CD4-positive, alpha-beta T cell treated with Interleukin-2 at 100 ng/mL for 4 hours (primary cell): ENCODE data around the gene HUNK.

Source experiments
- DNase-seq: peaks from one replicate; pipeline ENCODE4 v3.0.0-alpha.2; 2020; ENCODE audit warnings: low spot score

Gene HUNK

DNA sequence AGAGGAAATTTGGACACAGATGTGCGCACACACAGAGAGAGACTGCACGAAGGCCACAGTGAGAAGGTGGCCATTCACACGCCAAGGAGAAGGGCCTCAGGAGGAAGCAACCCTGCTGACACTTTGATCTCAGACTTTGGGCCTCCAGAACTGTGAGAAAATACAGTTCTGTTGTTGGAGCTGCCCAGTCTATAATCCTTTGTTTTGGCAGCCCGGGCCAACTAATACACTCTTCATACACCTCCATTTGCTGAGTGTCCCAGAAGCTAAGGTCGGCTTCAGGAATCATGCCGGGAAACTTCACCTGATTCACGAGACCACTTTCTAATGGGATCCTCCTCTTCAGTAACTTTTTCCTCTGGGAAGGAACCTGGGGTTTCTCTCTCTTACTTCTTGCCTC is 23.2 kb downstream of the HUNK start:
- DNase-seq, result no peak

DNA sequence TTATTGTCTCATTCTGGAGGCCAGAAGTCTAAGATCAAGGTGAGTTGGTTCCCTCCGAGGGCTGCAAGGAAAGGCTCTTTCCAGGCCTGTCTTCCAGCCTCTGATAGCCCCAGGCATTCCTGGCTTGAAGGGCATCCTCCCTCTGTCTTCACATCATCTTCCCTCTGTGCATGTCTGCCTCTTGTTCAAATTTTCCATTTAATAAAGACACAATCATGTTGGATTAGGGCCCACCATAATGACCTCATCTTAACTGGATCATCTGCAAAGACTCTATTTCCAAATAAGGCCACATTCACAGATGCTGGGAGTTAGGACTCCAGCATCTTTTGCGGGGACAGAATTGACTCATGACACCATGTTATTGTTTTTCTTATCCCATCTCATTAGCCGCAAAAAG is 24.5 kb downstream of the HUNK start:
- no peak for DNase-seq

DNA sequence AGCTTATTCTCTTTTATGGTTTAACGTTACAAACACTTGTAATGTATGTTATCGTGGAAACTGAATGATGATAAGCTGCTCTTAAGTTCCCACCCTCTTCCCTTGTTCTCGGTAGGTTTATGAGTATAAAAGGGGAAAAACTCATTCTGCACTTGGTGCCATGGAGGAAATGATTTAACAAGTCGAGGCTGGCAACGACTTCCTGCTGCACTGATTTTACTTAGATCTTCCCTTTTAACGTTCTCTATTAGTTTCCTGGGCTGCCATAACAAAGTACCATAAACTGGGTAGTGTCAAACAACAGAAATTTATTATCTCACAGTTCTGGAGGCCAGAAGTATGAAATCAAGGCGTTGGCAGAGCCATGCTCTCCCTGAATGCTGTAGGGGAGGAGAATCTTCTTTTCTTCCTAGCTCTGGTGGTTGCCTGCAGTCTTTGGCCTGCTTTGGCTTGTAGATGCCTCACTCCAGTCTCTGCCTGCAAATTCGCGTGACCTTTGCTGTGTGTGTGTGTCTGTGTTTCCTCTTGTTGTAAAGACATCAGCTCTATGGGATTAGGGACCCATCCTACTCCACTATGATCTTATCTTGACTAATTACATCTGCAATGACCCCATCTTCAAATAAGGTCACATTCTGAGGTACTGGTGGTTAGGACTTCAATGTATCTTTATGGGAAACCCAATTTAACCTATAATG is 26.3 kb downstream of the HUNK start:
- no peak for DNase-seq

DNA sequence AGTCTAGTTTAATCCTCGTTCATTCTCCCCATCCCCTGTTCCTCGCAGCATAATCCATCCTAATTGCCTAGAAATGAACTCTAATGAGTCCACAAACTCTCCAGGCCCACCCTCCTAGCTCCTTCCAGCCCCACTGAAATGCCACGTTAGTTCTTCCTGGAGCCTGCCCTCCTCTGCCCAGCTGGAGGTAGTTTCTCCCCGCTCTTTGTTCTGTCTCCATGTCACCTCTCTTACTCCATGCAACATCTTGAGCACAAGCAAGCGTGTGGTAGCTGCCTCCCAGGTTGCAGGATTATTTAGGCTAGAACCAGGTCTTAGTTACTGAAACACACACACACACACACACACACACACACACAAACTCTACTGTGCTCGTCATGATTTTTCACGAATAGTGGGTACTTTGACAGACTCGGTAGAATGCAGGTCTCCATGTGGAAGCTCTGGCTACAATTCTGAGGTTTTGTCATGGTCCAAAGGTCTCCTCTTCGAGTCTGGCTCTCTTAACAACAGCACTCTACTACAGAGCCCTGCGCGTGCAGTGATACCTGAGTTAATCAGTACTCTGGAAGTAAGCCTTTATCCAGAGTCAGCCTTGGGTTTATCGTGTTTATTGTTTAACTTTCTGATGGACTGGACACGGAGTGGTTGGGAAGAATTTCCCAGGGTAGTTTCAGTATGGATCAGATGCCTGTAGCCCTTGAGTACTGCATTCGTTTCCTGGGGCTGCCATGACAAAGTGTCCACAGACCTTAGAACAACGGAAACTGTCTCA is 27.5 kb downstream of the HUNK start:
- no peak for DNase-seq

DNA sequence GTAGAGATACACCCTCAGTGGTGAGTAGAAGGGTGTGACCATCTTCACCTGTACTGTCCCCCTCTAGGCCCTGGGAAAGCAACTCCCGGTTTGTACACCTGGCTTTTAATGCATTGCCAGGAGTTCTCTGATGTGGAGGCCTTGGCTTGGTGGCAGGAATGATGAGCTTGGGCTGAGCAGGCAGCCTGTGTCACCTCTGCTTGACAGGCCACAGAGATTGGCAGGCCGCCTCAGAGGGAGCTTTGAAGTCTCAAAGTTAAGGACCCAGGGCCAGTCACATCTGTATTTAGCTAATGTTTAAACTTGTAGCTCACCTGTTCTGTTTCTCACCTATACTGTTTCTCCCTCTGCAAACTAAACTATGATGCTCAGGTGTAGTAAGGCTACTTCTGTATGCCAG is 28.5 kb downstream of the HUNK start:
- DNase-seq, result no peak

DNA sequence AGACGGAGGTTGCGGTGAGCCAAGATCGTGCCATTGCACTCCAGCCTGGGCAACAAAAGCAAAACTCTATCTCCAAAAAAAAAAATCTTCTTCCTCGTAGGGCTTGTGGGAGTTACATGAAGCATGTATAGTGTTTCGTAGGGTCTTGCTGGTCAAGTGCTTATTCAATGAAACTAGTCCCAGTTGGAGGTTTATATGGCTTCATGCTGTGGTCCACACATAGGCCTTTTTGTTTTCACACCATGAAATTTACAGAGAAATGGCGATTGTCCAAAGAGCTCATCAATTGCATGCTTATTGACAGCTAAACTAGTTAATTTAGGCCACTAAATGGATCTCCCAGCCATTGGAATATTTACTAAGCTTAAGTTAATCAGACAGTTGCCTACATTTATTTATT is 29.6 kb downstream of the HUNK start:
- DNase-seq, result no peak

DNA sequence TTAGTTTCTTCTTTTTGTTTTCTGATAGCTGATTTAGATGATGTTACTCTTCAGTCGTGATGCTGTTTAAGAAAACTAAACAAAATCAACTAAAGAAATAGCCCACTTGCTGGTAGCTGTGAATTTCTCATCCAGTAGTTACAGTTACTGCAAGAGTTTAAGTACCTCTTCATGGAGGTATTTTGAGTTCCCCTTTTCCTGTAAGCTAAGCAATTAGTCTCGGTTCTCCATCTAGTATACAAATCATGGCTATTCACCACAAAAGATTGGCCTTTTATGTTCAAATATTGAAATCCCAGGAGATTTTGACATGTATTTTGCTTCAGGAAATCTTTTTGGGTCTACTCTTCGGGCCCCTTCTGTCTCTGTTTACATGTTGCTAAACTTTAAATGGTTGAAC is 31.1 kb downstream of the HUNK start:
- DNase-seq, result no peak

DNA sequence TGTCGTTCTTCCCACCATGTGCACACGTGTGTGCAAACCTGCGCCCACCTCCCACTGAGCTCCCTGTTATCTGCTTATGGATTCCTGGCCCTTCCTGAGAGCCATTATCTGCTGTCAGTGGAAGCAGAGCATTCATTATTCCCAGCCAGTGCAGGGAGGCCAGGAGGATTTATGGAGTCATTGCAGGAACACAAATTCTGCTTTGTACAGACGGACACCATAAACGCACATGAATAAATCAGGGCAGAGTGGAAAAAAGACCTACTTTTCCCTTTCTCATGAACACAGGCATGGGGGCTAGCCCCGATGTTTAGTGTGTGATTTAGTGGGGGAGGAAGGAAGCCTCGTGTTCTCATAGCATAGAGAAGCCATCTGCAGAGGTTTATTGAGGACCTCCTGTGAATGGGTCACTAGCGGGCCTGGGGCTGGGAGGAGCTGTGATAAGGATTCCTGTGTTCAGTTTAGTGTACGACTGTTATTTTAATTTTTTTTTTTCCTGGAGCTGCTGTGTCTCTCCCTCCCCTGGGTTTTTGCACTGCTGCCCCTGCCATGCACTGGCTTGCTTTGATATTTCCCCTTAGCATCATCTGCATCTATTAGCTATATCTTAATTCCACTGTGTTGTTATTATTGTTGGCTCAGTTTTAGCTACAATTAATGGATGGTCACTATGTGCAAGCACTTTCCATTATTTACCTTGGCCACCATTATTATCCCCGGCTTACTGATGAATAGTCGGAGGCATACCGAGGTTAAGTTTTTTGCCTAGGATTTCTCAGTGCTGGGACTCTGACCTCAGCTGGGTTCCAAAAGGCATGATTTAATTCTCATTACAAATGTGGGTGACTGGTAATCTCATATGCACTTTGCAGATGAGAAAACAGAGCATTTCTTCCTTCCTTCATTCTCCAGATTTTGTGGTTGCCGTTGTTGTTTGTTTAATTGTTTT is 33.0 kb downstream of the HUNK start:
- DNase-seq, result no peak

DNA sequence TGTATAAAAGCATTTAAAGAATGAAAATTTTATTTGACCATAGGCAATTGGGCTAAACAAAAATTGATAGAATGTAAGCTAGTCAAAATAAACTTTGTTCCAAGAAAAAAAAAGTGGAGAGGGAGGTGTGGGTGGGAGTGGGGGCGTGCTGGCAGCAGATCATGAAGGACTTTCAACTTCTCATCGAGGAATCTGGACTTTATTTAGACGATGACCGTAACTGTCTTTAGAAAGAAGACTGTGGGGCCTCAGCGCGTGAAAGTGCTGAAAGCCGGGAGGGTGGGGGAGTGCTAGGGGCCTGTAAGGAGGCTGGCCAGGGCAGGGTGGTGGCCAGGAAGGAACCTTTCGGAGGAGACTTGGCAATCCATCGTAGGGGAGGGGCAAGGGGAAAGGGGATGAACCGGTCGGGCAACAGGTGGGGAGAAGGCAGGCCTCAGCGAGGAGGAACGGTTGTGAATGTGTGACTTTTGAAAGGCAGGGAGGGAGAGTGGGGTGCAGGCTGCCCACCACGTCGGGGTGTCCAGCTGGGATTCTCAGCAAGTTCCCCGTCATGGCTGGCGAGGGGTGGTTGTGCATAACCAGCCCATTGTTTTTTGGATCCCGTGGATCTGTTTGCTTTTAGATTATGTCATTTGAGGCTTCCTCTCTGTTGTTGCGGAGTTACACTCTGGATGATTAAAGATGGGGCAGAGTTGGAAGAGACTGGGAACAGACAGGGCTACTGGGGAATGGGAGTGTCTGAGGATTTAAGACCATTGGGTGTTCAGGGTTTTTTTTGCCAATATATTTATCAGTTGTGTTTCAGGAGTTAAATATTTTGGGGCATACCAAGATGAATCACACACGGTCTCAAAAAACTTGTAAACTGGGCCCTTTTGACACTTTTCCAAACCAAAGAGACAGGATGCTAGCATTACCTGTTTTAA is 35.5 kb downstream of the HUNK start:
- no peak for DNase-seq

DNA sequence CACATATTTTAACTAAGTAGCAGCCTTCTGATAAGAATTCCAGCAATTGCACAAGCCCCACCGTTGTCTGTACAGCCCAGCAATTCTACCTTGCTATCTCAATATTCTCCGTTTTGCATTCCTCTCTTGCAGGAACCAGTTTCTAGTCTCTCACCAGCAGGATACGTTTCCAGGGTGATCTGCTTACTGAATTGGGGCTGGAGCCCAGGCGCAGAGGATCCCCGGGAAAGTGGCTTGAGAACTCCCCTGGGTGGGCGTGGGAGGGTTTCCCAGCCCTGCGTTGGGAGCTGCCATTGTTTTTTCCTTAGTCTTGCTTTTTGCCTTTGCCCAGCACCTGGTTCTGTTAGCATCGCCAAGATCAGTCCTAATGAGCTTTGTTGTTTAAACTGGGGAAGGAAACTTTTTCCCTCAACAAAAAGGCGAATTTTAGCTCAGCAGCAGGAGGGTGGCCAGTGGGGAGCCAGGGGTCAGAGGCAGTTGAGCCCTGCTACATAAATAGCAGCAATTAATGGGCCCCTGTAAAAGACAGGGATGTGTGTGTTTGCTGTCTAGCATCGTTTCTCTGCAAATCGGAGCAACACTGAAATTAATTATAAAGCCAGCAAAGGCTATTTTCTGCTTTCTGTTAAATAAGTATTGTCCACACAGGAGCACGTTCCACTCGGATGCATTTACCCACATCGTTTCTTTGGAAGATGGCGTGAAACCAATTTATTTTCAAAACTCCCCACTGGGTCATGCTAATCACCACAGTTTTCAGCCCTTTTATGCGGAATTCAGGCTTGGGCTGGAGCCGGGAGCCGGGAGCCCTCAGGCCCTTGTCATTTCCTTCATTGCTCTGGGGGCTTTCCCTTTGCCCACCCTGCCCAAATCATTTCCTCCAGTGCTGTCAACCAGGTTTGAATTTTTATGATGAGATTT is 36.6 kb downstream of the HUNK start:
- no peak for DNase-seq

DNA sequence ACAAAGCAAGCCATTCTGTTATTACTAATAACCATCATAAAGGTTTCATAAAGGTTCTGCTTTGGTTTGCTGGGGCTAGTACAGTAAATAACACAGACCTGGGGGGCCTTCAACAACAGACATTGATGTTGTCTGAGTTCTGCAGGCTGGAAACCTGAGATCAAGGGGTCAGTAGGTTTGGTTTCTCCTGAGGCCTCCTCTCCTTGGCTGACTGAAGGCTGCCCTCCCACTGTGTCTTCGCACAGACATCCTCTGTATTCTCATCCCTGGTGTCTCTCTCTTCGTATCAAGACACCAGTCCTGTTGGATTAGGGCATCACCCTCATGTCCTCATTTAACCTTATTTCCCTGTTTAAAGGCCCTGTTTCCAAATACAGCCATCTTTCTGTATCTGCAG is 37.3 kb downstream of the HUNK start:
- DNase-seq, result no peak

DNA sequence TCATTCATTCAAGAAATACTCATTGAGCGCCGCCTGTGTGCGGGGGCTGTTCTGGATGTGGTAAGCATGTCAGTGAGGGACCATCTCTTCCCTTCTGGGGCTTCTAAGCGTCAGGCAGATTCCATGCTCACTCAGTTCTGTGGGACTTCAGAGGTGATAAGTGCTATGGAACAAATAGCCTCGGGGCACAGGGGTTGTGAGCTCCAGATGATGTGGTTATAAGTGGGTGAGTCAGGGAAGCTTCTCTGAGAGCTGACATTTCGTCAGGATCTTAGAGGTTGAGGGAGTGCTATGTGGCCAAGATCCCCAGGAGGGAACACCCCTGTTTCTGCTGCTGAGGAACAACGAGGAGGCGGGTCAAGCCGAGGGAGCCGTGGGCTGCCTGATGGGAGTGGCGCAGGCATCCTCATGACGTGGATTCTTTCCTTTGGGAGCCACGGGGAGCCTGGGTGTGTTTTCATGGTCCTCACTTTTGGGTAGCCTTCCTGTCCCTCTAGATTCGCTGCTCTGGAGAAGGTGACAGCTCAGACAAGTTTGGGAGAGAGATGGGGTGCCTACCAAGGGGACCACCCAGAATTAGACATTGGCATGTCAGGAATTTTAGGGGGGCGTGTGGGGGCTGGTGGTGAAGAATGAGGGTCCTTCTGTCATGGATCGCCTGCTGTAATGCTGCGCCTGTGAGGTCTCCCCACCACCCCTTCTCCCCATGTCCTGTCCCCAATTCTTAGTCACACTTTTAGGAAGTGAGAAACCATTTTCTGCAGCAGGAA is 38.5 kb downstream of the HUNK start:
- DNase-seq, result no peak

DNA sequence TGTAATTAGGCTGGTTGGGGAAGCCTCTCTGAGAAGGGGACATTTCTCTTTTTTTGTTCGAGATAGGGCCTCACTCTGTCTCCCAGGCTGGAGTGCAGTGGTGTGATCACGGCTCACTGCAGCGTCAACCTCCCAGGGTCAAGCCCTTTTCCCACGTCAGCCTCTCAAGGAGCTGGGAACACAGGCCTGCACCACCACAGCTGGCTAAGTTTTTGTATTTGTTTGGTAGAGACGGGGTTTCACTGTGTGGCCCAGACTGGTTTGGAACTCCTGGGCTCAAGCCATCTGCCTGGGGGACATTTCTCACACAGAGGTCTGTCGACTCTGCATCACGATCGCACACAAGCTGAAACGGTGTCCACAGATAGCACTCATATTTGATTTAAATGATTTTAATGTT is 39.7 kb downstream of the HUNK start:
- DNase-seq, result no peak

DNA sequence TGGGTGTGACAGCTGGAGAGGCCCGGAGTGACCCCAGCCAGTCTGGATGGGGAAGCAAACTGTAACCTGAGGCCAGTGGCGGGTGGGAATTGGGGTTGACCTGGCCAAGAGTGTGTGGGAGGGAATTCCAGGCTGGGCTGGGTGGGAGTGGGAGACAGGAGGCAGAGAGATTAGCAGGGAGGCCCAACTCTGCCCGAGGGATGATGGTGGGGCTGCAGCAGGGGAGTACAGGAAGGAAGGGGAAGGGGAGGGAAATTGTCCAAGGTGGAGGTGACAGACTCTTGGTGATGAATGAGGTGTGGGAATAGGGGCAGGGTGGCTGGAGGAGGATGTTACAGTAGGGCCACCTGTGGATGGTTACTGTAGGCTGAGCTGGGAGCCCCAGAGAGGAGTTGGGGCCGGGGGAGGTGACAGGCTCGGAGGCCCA is 40.4 kb downstream of the HUNK start:
- DNase-seq, result no peak

DNA sequence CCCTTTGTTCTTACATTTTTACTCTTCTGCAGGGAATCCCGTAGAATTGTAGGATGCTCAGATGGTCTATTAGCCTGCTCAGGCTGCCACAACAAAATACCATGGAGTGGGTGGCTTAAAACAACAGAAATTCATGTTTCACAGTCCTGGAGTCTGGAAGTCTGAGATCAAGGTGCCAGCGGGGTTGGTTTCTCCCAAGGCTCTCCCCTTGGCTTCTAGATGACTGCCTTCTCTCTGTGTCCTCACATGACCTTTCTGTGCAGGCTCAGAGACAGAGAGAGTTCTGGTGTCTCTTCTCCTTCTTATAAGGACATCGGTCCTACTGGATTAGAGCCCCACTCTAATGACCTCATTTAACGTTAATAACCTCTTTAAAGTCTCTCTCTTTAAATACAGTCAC is 41.7 kb downstream of the HUNK start:
- no peak for DNase-seq

DNA sequence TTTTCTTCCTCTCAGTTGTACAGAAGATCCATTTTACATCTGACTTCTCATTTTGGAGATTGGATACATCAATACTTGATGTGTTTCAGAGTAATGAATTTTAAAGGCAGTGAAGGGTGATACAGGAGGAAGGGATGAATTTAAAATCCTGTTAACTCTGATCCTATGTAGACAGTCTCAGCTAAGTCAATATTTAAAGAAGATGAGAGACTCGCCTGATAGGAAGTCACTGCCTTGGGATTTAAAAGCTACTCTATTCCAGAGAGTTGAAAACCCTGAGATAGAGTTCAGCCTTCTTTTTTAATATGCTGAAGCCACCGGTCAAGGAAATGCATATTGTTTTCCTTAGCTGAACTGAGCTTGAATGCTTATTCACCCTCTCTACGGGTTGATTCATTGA is 42.7 kb downstream of the HUNK start:
- no peak for DNase-seq

DNA sequence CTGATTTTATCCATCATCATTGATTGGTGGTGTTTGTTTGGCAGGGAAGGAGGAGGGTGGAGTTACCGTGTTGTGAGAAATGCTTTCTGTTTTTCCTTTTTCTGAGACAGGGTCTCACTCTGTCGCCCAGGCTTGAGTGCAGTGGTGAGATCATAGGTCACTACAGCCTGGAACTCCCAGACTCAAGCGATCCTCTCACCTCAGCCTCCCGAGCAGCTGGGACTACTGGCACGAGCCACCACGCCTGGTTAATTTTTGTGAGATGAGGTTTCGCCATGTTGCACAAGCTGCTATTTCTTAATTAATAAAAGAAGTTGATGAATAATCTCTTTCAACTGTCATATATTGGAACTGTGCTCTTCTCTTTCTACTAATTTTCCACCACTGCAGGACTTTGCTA is 44.3 kb downstream of the HUNK start:
- no peak for DNase-seq

DNA sequence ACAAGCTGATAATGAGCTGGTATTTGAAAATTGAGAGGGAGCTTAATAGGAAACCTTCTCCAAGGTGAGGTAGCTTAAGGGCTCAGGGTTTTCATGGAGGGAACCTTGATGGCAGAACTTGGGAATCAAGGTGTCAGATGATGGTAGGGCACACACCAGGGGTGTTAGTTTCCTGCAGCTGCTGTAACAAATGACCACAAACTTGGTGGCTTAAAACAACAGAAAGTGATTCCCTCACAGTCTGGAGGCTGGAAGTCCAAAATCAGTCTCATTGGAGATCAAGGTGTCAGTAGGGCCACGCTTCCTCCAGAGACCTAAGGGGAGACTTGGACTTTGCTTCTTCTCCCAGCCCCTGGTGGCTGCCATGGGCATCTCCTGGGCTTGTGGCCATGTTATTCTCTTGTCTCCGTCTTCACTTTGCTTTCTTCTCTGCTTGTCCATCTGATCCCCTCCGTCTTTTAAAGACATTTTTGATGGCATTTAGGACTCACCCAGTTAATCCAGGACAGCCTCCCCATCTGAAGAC is 45.5 kb downstream of the HUNK start:
- DNase-seq, result no peak

DNA sequence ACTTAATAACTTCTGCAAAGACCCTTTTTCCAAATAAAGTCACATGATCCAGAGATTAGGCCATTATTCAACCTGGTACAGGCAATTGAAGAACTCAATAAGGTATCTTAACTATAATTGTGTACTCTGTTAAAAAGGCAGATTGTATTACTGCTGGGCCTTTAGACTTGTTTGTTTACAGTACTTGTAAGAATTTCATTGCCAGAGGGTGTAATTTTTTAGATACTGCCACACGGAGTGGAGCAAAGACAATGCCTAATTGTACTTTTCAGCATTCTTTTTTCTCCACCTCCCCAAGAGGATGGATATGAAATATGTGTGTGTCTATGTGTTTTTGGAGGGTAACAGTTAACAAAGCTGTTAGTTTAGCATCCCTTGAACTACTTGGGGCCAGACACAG is 47.5 kb downstream of the HUNK start:
- no peak for DNase-seq

DNA sequence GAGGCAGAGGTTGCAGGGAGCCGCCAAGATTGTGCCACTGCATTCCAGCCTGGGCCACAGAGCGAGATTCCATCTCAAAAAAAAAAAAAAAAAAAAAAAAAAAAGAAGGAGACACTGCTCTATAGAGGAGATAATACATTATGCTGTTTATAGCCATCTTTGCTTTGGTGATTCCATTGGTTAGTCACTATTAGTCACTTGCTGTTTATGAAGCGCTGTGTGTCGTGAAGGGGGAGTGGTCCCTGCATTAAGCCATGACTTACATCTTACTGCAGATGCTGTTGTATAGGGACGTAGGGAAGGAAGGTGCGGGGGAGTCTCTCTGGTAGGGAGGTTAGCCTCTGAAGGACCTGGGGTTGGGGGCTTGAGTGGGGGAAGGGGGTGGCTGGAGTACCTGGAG is 48.3 kb downstream of the HUNK start:
- DNase-seq, result no peak
